ENCODE data around the gene NLRP8.

GRCh38 chr19:55931936-55932386 lies 15.7 kb upstream of the NLRP8 start, which contains the start of gene NLRP13:
- TF ChIP-seq, protein P1, sequence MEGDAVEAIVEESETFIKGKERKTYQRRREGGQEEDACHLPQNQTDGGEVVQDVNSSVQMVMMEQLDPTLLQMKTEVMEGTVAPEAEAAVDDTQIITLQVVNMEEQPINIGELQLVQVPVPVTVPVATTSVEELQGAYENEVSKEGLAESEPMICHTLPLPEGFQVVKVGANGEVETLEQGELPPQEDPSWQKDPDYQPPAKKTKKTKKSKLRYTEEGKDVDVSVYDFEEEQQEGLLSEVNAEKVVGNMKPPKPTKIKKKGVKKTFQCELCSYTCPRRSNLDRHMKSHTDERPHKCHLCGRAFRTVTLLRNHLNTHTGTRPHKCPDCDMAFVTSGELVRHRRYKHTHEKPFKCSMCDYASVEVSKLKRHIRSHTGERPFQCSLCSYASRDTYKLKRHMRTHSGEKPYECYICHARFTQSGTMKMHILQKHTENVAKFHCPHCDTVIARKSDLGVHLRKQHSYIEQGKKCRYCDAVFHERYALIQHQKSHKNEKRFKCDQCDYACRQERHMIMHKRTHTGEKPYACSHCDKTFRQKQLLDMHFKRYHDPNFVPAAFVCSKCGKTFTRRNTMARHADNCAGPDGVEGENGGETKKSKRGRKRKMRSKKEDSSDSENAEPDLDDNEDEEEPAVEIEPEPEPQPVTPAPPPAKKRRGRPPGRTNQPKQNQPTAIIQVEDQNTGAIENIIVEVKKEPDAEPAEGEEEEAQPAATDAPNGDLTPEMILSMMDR (IDR thresholded peaks at IDR 0.05): no peak
- no peak for TF ChIP-seq POLR2AphosphoS5 (IDR thresholded peaks at IDR 0.05)
- TF ChIP-seq POLR2A (IDR thresholded peaks at IDR 0.05): no peak
- TF ChIP-seq EP300 (IDR thresholded peaks at IDR 0.05): no peak
